Measurements from ENCODE around the gene MZB1.

The MZB1 gene

DNA sequence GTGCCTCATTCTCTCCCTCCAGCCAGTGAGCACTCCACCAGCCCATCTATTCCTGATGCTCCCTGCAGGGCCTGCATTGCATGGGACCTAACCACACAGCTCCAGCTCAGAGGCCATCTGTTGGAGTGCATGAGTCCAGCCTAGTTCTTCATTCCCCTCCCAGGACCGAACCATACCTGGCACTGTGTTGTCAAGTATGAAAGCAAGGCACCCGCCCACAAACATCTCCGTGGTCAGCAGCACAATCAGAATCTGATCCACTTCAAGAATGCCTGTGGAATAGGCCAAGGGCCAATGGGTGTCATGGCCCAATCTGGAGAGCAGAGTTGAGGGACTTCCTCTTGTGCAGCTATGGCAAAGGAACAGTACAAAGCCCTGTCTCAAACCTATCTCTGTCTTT lies 12.5 kb downstream of the MZB1 start:
- H3K27me3 Mint-ChIP-seq (ENCODE audit: low read depth, poor library complexity): no peaks in the 10 kb centered on the region
- peaks cover 19% of the 10 kb centered on the region for H3K4me1 Mint-ChIP-seq
- TF ChIP-seq, protein P1, sequence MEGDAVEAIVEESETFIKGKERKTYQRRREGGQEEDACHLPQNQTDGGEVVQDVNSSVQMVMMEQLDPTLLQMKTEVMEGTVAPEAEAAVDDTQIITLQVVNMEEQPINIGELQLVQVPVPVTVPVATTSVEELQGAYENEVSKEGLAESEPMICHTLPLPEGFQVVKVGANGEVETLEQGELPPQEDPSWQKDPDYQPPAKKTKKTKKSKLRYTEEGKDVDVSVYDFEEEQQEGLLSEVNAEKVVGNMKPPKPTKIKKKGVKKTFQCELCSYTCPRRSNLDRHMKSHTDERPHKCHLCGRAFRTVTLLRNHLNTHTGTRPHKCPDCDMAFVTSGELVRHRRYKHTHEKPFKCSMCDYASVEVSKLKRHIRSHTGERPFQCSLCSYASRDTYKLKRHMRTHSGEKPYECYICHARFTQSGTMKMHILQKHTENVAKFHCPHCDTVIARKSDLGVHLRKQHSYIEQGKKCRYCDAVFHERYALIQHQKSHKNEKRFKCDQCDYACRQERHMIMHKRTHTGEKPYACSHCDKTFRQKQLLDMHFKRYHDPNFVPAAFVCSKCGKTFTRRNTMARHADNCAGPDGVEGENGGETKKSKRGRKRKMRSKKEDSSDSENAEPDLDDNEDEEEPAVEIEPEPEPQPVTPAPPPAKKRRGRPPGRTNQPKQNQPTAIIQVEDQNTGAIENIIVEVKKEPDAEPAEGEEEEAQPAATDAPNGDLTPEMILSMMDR (IDR thresholded peaks at IDR 0.05): no peak
- no peaks in the 10 kb centered on the region for H3K9me3 Mint-ChIP-seq
- DNase-seq: no peak
- H3K4me3 Mint-ChIP-seq: no peak overlapping the region
- H3K27ac Mint-ChIP-seq: no peak overlapping the region
- H3K36me3 Mint-ChIP-seq (ENCODE audit: low read depth): peaks cover 35% of the 10 kb centered on the region

DNA sequence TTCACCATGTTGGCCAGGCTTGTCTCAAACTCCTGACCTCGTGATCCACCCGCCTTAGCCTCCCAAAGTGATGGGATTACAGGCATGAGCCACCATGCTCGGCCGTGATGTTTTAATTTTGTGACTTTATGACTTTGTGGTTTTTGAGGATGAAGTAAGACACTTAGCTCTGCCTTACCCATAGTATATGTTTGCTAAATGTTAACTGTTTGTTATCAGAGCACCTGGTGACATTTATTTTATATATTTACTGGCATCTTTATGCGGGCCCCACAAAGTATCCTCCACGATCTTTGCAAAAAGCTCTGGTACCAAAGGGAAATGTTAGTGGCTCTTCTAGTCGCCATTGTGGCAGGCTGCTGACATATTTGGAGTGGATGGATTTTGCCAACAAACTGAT lies 13.3 kb downstream of the MZB1 start:
- H3K4me3 Mint-ChIP-seq: no peak overlapping the region
- no peaks in the 10 kb centered on the region for H3K9me3 Mint-ChIP-seq
- no peak for DNase-seq
- TF ChIP-seq, protein P1 (IDR thresholded peaks at IDR 0.05): no peak
- H3K4me1 Mint-ChIP-seq: peaks cover 17% of the 10 kb centered on the region
- H3K27me3 Mint-ChIP-seq (ENCODE audit: low read depth, poor library complexity): no peaks in the 10 kb centered on the region
- no peak overlapping the region for H3K27ac Mint-ChIP-seq
- H3K36me3 Mint-ChIP-seq (ENCODE audit: low read depth): peaks cover 42% of the 10 kb centered on the region

DNA sequence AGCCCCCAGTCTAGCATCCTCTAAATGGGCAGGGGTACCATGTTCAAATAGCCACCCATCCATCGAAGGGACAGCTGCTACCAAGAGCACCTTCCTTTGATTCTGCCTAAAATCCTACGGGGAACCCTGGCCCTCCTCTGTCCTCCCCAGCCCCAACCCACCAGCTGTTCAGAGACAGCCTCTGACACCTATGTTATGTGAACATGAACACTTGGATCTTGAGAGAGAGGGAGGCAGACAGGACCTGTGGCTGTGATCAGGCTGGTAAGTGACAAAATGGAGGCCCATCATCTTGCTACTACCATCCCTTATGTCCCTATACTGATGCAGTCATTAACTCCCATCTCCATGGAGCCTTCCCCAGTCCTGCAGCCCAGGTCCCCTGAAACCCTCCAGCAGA lies 14.8 kb downstream of the MZB1 start:
- TF ChIP-seq, protein P1 (IDR thresholded peaks at IDR 0.05): no peak
- H3K36me3 Mint-ChIP-seq (ENCODE audit: low read depth): peaks cover 48% of the 10 kb centered on the region
- DNase-seq: no peak
- H3K27ac Mint-ChIP-seq: no peak overlapping the region
- no peaks in the 10 kb centered on the region for H3K9me3 Mint-ChIP-seq
- H3K4me1 Mint-ChIP-seq: peaks cover 7% of the 10 kb centered on the region
- no peak overlapping the region for H3K4me3 Mint-ChIP-seq
- no peaks in the 10 kb centered on the region for H3K27me3 Mint-ChIP-seq (ENCODE audit: low read depth, poor library complexity)

DNA sequence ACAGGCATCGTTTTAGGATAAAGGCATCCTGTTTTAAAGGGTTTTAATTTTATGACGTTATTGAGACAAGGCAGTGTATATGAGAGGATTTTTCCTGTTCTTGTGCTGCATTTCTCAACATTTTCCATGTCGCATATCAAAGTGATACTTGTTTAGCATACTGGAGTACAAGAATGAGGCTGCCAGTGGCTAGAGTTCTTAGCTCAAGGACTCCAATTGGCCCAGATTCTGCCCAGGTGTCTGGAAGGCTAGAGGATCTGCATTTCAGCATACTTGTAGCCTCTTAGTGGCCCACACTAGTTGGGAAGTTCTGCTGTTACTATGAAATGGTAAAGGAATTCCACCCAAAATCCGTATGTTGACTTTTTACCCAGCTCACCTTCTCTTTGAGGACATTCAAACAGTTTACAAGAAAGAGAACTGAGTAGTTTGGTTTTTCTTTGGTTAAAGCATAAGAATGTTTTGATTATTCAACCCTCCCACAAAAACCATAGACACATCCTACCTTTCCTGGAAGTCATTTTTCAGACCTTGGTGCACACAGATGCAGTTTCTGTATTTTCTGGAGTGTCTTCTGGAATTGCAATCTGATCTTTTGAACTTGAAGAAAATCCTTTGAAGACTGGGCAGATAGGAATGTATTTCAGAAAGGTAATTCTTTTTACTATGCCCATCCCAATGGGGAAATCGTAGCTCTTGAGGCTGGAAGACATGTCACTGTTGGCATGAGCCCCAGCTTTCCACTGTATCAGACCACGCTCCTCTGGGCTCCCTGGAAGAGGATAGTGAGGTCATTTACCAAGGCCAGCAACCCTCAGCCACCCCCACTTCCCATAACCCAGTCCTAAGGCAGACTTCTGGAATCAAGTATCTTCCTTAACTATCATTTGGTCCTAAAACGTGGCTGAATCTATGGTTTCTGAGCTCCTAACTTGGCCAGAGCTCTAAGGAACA lies 18.0 kb downstream of the MZB1 start:
- TF ChIP-seq, protein P1 (IDR thresholded peaks at IDR 0.05): no peak
- DNase-seq: no peak
- Mint-ChIP-seq H3K27me3 (ENCODE audit: low read depth, poor library complexity) (no peaks in the 10 kb centered on the region), H3K9me3 (no peaks in the 10 kb centered on the region), H3K4me3 (no peak overlapping the region), H3K4me1 (no peaks in the 10 kb centered on the region), H3K36me3 (ENCODE audit: low read depth) (peaks cover 61% of the 10 kb centered on the region), H3K27ac (peak overlapping the region; percentile 80)

DNA sequence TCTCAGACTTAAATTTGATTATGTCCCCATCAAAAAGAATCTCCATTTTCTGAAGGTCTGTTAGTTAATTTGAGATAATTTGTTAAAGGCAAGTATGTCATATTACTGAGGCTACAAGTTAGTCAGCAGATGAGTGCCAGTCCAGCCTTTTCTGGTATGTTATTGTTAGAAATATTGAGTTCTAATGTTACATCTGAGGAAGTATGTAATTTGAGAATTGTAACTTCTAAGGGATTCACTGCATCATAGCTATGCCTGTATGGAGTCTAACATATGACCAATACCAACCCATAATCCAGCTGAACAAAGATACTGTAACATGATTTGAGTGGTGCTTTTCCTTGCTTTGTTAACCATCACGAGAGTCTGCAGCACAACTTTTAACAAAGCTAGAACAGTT lies 20.5 kb downstream of the MZB1 start:
- no peaks in the 10 kb centered on the region for H3K4me1 Mint-ChIP-seq
- TF ChIP-seq, protein P1 (IDR thresholded peaks at IDR 0.05): no peak
- H3K27me3 Mint-ChIP-seq (ENCODE audit: low read depth, poor library complexity): no peaks in the 10 kb centered on the region
- peaks cover 76% of the 10 kb centered on the region for H3K36me3 Mint-ChIP-seq (ENCODE audit: low read depth)
- H3K27ac Mint-ChIP-seq: no peak overlapping the region
- no peaks in the 10 kb centered on the region for H3K9me3 Mint-ChIP-seq
- no peak for DNase-seq
- H3K4me3 Mint-ChIP-seq: no peak overlapping the region

DNA sequence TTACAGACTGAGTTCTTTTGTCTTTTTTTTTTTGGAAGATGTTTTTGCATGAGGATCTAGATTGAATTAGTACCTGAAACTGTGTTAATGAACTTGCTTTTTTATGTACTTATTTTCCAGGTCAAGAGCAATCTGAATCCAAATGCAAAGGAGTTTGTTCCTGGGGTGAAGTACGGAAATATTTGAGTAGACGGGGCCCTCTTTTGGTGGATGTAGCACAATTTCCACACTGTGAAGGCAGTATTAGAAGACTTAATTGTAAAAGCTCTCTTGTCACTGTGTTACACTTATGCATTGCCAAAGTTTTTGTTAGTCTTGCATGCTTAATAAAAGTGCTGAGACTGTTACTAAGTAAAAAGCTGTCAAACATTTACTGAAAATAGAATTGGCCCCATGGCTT lies 21.1 kb downstream of the MZB1 start:
- no peaks in the 10 kb centered on the region for H3K4me1 Mint-ChIP-seq
- no peak overlapping the region for H3K27ac Mint-ChIP-seq
- no peaks in the 10 kb centered on the region for H3K9me3 Mint-ChIP-seq
- TF ChIP-seq, protein P1 (IDR thresholded peaks at IDR 0.05): no peak
- H3K27me3 Mint-ChIP-seq (ENCODE audit: low read depth, poor library complexity): no peaks in the 10 kb centered on the region
- no peak for DNase-seq
- no peak overlapping the region for H3K4me3 Mint-ChIP-seq
- peaks cover 77% of the 10 kb centered on the region for H3K36me3 Mint-ChIP-seq (ENCODE audit: low read depth)

All from nephron progenitor cell (in vitro differentiated cells).